ENCODE measurements around the gene DLX2.

DNA sequence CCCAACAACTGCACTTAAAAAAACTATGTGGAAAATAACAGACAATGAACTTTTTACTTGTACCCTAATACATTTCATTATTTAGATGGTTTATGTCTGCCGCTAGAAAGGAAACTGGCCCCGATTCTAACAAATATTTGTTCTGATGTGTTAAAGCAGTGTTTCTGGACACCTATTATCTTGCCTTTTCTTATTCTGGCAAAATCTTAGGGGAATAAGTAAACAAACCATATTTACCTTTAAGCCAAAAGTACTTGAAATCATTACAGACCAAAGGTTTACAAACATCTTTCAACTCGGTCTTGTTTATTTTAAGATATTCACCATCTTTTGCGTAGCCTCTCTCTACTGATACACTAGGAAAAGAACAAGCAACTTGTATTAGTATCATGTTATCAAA is 29.2 kb downstream of the DLX2 start:
- TF ChIP-seq, protein P1, sequence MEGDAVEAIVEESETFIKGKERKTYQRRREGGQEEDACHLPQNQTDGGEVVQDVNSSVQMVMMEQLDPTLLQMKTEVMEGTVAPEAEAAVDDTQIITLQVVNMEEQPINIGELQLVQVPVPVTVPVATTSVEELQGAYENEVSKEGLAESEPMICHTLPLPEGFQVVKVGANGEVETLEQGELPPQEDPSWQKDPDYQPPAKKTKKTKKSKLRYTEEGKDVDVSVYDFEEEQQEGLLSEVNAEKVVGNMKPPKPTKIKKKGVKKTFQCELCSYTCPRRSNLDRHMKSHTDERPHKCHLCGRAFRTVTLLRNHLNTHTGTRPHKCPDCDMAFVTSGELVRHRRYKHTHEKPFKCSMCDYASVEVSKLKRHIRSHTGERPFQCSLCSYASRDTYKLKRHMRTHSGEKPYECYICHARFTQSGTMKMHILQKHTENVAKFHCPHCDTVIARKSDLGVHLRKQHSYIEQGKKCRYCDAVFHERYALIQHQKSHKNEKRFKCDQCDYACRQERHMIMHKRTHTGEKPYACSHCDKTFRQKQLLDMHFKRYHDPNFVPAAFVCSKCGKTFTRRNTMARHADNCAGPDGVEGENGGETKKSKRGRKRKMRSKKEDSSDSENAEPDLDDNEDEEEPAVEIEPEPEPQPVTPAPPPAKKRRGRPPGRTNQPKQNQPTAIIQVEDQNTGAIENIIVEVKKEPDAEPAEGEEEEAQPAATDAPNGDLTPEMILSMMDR (IDR thresholded peaks at IDR 0.05): no peak
- no peak for TF ChIP-seq ZFX (IDR thresholded peaks at IDR 0.05; ENCODE audit: borderline replicate concordance)
